ENCODE data around the gene PIK3CG.

- TF ChIP-seq CTCF (IDR thresholded peaks at IDR 0.05; ENCODE audit: low read depth, low read length) (no peak), EZH2phosphoT487 (IDR thresholded peaks at IDR 0.05; ENCODE audit: low read depth) (no peak)
These were observed 89.8 kb downstream of the PIK3CG start for GRCh38 chr7:106954840-106955239.
